ENCODE results near the gene CFAP74.

The CFAP74 gene

DNA sequence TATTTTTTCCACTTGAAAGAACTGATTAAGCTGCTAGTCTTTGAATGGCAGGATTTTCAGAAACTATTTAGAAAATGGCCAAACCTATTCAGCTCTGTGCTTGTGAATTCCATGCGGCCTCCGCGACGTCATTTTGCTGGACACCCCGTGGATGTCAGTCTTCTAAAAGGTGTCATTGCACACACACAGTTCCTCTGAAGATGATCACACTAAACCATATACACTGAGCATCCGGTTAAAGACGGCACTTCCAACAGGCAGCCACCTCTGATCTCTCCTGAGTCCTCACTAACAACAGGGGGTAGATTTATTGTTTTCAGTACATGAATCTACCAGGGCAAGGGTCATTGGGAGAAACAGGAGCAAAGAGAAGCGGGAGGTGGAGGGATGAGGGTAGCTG is 9.1 kb downstream of the CFAP74 start:
- Histone ChIP-seq H3K4me3 (ENCODE audit: low read depth, low read length) (no peak overlapping the region), H3K9me3 (no peaks in the 10 kb centered on the region; the same call in 1 of the 2 replicates), H3K36me3 (no peaks in the 10 kb centered on the region), H3K4me1 (no peaks in the 10 kb centered on the region), H3K27me3 (peaks cover 48% of the 10 kb centered on the region)
- no peak for DNase-seq
- TF ChIP-seq, protein P1, sequence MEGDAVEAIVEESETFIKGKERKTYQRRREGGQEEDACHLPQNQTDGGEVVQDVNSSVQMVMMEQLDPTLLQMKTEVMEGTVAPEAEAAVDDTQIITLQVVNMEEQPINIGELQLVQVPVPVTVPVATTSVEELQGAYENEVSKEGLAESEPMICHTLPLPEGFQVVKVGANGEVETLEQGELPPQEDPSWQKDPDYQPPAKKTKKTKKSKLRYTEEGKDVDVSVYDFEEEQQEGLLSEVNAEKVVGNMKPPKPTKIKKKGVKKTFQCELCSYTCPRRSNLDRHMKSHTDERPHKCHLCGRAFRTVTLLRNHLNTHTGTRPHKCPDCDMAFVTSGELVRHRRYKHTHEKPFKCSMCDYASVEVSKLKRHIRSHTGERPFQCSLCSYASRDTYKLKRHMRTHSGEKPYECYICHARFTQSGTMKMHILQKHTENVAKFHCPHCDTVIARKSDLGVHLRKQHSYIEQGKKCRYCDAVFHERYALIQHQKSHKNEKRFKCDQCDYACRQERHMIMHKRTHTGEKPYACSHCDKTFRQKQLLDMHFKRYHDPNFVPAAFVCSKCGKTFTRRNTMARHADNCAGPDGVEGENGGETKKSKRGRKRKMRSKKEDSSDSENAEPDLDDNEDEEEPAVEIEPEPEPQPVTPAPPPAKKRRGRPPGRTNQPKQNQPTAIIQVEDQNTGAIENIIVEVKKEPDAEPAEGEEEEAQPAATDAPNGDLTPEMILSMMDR (IDR thresholded peaks at IDR 0.05; ENCODE audit: low read depth, low read length): no peak

- DNase-seq: no peak
- H3K9me3 ChIP-seq: no peaks in the 10 kb centered on the region
- H3K4me1 ChIP-seq: no peaks in the 10 kb centered on the region
- TF ChIP-seq, protein P1 (IDR thresholded peaks at IDR 0.05; ENCODE audit: low read depth, low read length): no peak
- H3K27me3 ChIP-seq: peaks cover 34% of the 10 kb centered on the region
- no peak overlapping the region for H3K4me3 ChIP-seq (ENCODE audit: low read depth, low read length)
- no peaks in the 10 kb centered on the region for H3K36me3 ChIP-seq
These were observed 13.4 kb downstream of the CFAP74 start for GRCh38 chr1:1990222-1990621.

DNA sequence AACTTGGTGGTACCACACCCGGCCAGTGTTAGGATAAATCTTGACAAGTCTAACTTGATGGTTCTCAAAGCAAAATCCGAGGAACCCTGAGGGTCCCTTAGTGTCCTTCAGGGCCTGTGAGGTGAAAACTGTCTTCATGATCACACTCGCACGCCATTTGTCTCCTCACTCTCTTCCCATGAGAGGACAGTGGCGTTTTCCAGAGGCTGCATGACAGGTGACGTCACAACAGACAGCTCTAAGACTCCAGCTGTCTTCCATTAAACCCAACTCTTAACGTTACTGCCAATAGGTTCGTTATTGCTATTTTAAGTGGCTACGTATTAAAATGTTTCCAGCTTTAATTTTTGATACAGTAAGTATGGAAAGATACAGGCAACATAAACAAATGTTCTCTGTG is 13.8 kb downstream of the CFAP74 start:
- no peak for DNase-seq
- no peaks in the 10 kb centered on the region for H3K9me3 ChIP-seq
- H3K27me3 ChIP-seq: peaks cover 29% of the 10 kb centered on the region
- TF ChIP-seq, protein P1 (IDR thresholded peaks at IDR 0.05; ENCODE audit: low read depth, low read length): no peak
- no peaks in the 10 kb centered on the region for H3K4me1 ChIP-seq
- no peak overlapping the region for H3K4me3 ChIP-seq (ENCODE audit: low read depth, low read length)
- H3K36me3 ChIP-seq: no peaks in the 10 kb centered on the region

DNA sequence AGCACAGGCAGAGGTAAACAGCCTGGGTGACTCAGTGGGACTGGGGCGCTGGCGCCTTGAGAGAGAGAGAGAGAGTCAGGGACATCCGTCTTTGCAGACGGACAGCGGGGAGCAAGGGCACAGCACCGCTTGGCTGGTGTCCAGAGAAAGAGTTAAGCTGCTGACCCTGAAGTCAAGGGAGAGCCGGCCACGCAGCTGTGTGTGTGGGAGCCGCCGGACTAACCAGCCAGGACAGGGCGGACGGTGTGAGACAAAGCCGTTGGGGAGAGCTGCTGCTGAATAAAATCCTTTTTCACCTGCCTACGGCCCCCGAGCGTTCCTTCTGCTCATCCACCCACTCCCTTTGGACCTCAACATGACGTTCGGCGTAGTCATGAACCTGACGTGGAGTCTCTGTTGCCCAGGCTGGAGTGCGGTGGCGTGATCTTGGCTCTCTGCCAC is 14.5 kb downstream of the CFAP74 start:
- no peak for DNase-seq
- Histone ChIP-seq H3K27me3 (peaks cover 23% of the 10 kb centered on the region), H3K4me1 (no peaks in the 10 kb centered on the region), H3K4me3 (ENCODE audit: low read depth, low read length) (no peak overlapping the region), H3K9me3 (no peaks in the 10 kb centered on the region), H3K36me3 (no peaks in the 10 kb centered on the region)
- TF ChIP-seq, protein P1 (IDR thresholded peaks at IDR 0.05; ENCODE audit: low read depth, low read length): no peak

DNA sequence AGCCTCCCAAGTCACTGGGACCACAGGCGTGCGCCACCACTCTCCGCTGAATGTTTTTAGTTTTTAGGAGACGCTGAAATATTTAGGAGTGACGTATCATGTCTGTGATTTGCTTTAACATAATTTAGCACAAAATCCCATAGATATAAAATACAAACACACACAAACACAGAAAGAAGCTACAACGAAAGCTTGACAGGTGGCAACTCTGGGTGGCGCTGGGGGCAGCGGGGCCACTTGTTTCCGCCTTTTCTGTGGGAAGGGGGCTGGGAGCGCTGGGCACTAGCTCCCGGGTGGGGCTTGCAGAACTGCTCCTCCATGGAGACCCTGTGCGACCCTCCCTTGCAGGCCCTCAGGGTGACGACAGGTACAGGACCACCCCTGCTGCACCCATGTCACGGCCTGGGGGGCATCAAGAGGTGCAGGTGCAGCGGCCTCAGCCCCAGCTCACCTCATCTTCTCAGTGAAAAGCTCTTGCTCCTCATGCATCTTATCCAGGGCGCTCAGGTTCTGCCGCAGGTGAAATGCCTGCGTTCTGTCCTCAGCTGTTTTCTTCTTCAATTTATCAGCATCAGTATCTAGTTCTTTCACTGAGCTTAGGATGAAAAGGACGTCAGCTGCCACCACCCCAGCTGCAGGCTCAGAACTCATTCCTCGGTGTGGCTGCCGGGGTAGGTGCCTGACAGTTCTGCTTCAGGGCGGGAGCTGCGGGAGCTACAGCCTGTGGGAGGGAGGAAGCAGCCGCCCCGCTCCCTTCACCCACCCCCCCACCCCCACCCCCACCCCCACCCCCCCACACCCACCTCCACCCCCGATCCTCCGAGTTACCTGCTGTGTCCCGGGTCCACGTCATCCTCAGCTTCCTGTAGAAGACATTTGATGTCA is 15.3 kb downstream of the CFAP74 start:
- Histone ChIP-seq H3K9me3 (no peaks in the 10 kb centered on the region), H3K27me3 (peaks cover 25% of the 10 kb centered on the region), H3K36me3 (no peaks in the 10 kb centered on the region), H3K4me1 (no peaks in the 10 kb centered on the region), H3K4me3 (ENCODE audit: low read depth, low read length) (no peak overlapping the region)
- DNase-seq: no peak
- TF ChIP-seq, protein P1 (IDR thresholded peaks at IDR 0.05; ENCODE audit: low read depth, low read length): no peak

GRCh38 chr1:1987142-1987510 is 16.5 kb downstream of the CFAP74 start:
- TF ChIP-seq, protein P1 (IDR thresholded peaks at IDR 0.05; ENCODE audit: low read depth, low read length): no peak

More at GRCh38 chr1:1987142-1987510, 16.5 kb downstream of the CFAP74 start:
- Histone ChIP-seq H3K4me1 (no peaks in the 10 kb centered on the region), H3K4me3 (ENCODE audit: low read depth, low read length) (no peak overlapping the region), H3K27me3 (peaks cover 32% of the 10 kb centered on the region), H3K9me3 (no peaks in the 10 kb centered on the region; the same call in none of the 2 replicates), H3K36me3 (no peaks in the 10 kb centered on the region)
- DNase-seq: no peak
